Fibroblast of lung (primary cell): Measurements from ENCODE around the gene ZNF841. TPM values are rescaled to one million over a fixed set of nuclear protein-coding genes. Genes with fewer than 3 reads are reported as not detected.

Experiments used
- DNase-seq, 2 donors: peaks; one replicate each; pipeline versions ENCODE4 v3.0.0 to v3.0.0-alpha.2; 2010; ENCODE audit warnings: low read depth in 2 of 2
- H2AFZ ChIP-seq: 2 replicates; pipeline ENCODE4 v1.5.1; 2012; ENCODE audit warnings: low read length, control low read depth, inconsistent platforms
- H3K27ac ChIP-seq: 2 replicates; pipeline ENCODE4 v1.5.1; 2011; ENCODE audit warnings: low read length, control low read depth; ENCODE audit not compliant: insufficient read depth
- H3K27me3 ChIP-seq: 2 replicates; pipeline ENCODE4 v1.5.1; 2011; ENCODE audit warnings: mild to moderate bottlenecking, low read length; ENCODE audit not compliant: control insufficient read depth, insufficient read depth
- H3K36me3 ChIP-seq: 2 replicates; pipeline ENCODE4 v1.5.1; 2011; ENCODE audit warnings: low read length; ENCODE audit not compliant: control insufficient read depth, insufficient read depth
- H3K4me1 ChIP-seq: 2 replicates; pipeline ENCODE4 v1.5.1; 2011; ENCODE audit warnings: low read length; ENCODE audit not compliant: control insufficient read depth, insufficient read depth; ENCODE audit errors: extremely low read depth
- H3K4me2 ChIP-seq: 2 replicates; pipeline ENCODE4 v1.5.1; 2011; ENCODE audit warnings: low read length, control low read depth; ENCODE audit not compliant: insufficient read depth; ENCODE audit errors: extremely low read depth
- H3K4me3 ChIP-seq, 4 experiments: fragments of 200-600 bp in 1 of 4; sonication (generic) in 1 of 4; replicated peaks in 1 of 4; 2 replicates each; pipeline ENCODE4 v1.5.1; 2011 to 2016; ENCODE audit warnings: low read length in 4 of 4, low read depth in 3 of 4, mild to moderate bottlenecking in 3 of 4, control low read depth in 2 of 4, inconsistent platforms in 1 of 4, mixed read lengths in 1 of 4; ENCODE audit not compliant: insufficient read depth in 1 of 4; ENCODE audit errors: control extremely low read depth in 1 of 4
- H3K79me2 ChIP-seq: 2 replicates; pipeline ENCODE4 v1.5.1; 2012; ENCODE audit warnings: mild to moderate bottlenecking, low read length, inconsistent platforms; ENCODE audit not compliant: control insufficient read depth, insufficient read depth
- H3K9ac ChIP-seq: 2 replicates; pipeline ENCODE4 v1.5.1; 2011; ENCODE audit warnings: mild to moderate bottlenecking, low read length, control low read depth; ENCODE audit not compliant: insufficient read depth
- H3K9me3 ChIP-seq: 2 replicates; pipeline ENCODE4 v1.5.1; 2012; ENCODE audit warnings: low read depth, low read length; ENCODE audit not compliant: control insufficient read depth, insufficient read depth
- H4K20me1 ChIP-seq: 2 replicates; pipeline ENCODE4 v1.5.1; 2011; ENCODE audit warnings: low read length; ENCODE audit not compliant: control insufficient read depth, insufficient read depth; ENCODE audit errors: extremely low read depth
- CTCF ChIP-seq, 2 donors: IDR thresholded peaks in 1 of 2; conservative IDR thresholded peaks in 1 of 2; 1 replicate in 1 of 2; 2 replicates in 1 of 2; pipeline ENCODE4 v1.5.1; 2011 to 2012; ENCODE audit warnings: low read length in 2 of 2, control low read depth in 1 of 2, inconsistent platforms in 1 of 2, low read depth in 1 of 2, mild to moderate bottlenecking in 1 of 2
- EZH2 ChIP-seq: IDR thresholded peaks from 2 replicates; pipeline ENCODE4 v1.5.1; 2012; ENCODE audit warnings: low read length, control low read depth, mild to moderate bottlenecking; ENCODE audit errors: missing control alignments
- polyA plus RNA-seq, 2 donors: library from polyadenylated mRNA; depleted of rRNA in 1 of 2; stranded (reverse) in 1 of 2; unstranded in 1 of 2; fragments of >200 nt; gene quantifications; 2 replicates each; pipeline ENCODE4 v1.2.1, GENCODE V29; 2011 to 2012; ENCODE audit warnings: missing spikeins in 1 of 2
- total RNA-seq: library from RNA; depleted of rRNA; stranded (reverse); fragments of >200 nt; gene quantifications from 2 replicates; pipeline ENCODE4 v1.2.1, GENCODE V29; 2014

The ZNF841 gene
- total and polyA plus RNA-seq, 2 donors (not counting 1 experiment from before 2014, with no cell fraction given) = 9.8 to 27.4 TPM

GRCh38 chr19:52114691-52115090 lies 19.1 kb upstream of the ZNF841 start:
- no peak overlapping the region for H3K9ac ChIP-seq
- no peak overlapping the region for H3K4me3 ChIP-seq
- no peaks in the 10 kb centered on the region for H3K79me2 ChIP-seq
- no peak overlapping the region for H3K27ac ChIP-seq
- no peaks in the 10 kb centered on the region for H3K27me3 ChIP-seq
- peaks cover 14% of the 10 kb centered on the region for H3K9me3 ChIP-seq
- no peak overlapping the region for H3K4me2 ChIP-seq
- H2AFZ ChIP-seq = no peak overlapping the region
- no peak for DNase-seq
- TF ChIP-seq CTCF (conservative IDR thresholded peaks at IDR 0.05 in 1 of 2, IDR thresholded peaks at IDR 0.05 in 1 of 2; ENCODE audit: low read depth in 1 of 2, low read length in 2 of 2) (no peak), EZH2 (no peak)
- no peaks in the 10 kb centered on the region for H3K4me1 ChIP-seq
- H4K20me1 ChIP-seq = no peaks in the 10 kb centered on the region
- peaks cover 1% of the 10 kb centered on the region for H3K36me3 ChIP-seq

- H3K27me3 ChIP-seq = no peaks in the 10 kb centered on the region
- no peaks in the 10 kb centered on the region for H3K79me2 ChIP-seq
- no peaks in the 10 kb centered on the region for H3K4me1 ChIP-seq
- H4K20me1 ChIP-seq = no peaks in the 10 kb centered on the region
- H2AFZ ChIP-seq = no peak overlapping the region
- H3K36me3 ChIP-seq = peaks cover 1% of the 10 kb centered on the region
- no peak for DNase-seq
- TF ChIP-seq EZH2 (no peak), CTCF (conservative IDR thresholded peaks at IDR 0.05 in 1 of 2, IDR thresholded peaks at IDR 0.05 in 1 of 2; ENCODE audit: low read depth in 1 of 2, low read length in 2 of 2) (no peak)
- no peak overlapping the region for H3K27ac ChIP-seq
- H3K9me3 ChIP-seq = peaks cover 12% of the 10 kb centered on the region
- no peak overlapping the region for H3K4me3 ChIP-seq
- H3K4me2 ChIP-seq = no peak overlapping the region
- H3K9ac ChIP-seq = no peak overlapping the region
Observed at GRCh38 chr19:52112624-52113023, 17.1 kb upstream of the ZNF841 start.

- H3K4me2 ChIP-seq = no peak overlapping the region
- TF ChIP-seq CTCF (conservative IDR thresholded peaks at IDR 0.05 in 1 of 2, IDR thresholded peaks at IDR 0.05 in 1 of 2; ENCODE audit: low read depth in 1 of 2, low read length in 2 of 2) (no peak), EZH2 (no peak)
- no peaks in the 10 kb centered on the region for H3K79me2 ChIP-seq
- DNase-seq = no peak
- H2AFZ ChIP-seq = no peak overlapping the region
- H3K36me3 ChIP-seq = no peaks in the 10 kb centered on the region
- no peaks in the 10 kb centered on the region for H4K20me1 ChIP-seq
- H3K9me3 ChIP-seq = peaks cover 7% of the 10 kb centered on the region
- H3K4me3 ChIP-seq = no peak overlapping the region
- H3K9ac ChIP-seq = no peak overlapping the region
- H3K4me1 ChIP-seq = no peaks in the 10 kb centered on the region
- H3K27ac ChIP-seq = no peak overlapping the region
- H3K27me3 ChIP-seq = no peaks in the 10 kb centered on the region
Observed at GRCh38 chr19:52110780-52111179, 15.2 kb upstream of the ZNF841 start.
